Loucy (cell line): ENCODE results near the gene CYSLTR2.

Source experiments
- H2AFZ ChIP-seq: fragments of 200-600 bp; sonication (generic); 2 replicates; pipeline ENCODE4 v1.6.0; 2016; ENCODE audit warnings: antibody characterized with exemption, mild to moderate bottlenecking, low read length, moderate library complexity
- H3F3A ChIP-seq: fragments of 200-600 bp; 2 replicates; pipeline ENCODE4 v1.6.0; 2016; ENCODE audit warnings: antibody characterized with exemption, low read depth, mild to moderate bottlenecking
- H3K27me3 ChIP-seq: fragments of 200-600 bp; sonication (generic); 2 replicates; pipeline ENCODE4 v1.6.1; 2014; ENCODE audit warnings: low read length, mild to moderate bottlenecking; ENCODE audit not compliant: insufficient read depth, poor library complexity, severe bottlenecking
- H3K36me3 ChIP-seq: fragments of 200-600 bp; sonication (generic); 2 replicates; pipeline ENCODE4 v1.6.1; 2016; ENCODE audit warnings: low read length; ENCODE audit not compliant: insufficient read depth
- H3K4me1 ChIP-seq: fragments of 200-600 bp; sonication (generic); 2 replicates; pipeline ENCODE4 v1.5.1; 2014; ENCODE audit warnings: low read length, mild to moderate bottlenecking; ENCODE audit not compliant: insufficient read depth, poor library complexity, severe bottlenecking
- H3K4me2 ChIP-seq: fragments of 200-600 bp; sonication (generic); 2 replicates; pipeline ENCODE4 v1.6.0; 2014; ENCODE audit warnings: antibody characterized with exemption, low read length, low read depth, mild to moderate bottlenecking; ENCODE audit not compliant: poor library complexity, severe bottlenecking
- H3K4me3 ChIP-seq: fragments of 200-600 bp; sonication (generic); 2 replicates; pipeline ENCODE4 v1.5.1; 2014; ENCODE audit warnings: low read length, mild to moderate bottlenecking, mixed read lengths; ENCODE audit not compliant: poor library complexity, severe bottlenecking
- H3K79me2 ChIP-seq: fragments of 200-600 bp; sonication (generic); 2 replicates; pipeline ENCODE4 v1.6.1; 2014; ENCODE audit warnings: low read length; ENCODE audit not compliant: insufficient read depth
- H3K9ac ChIP-seq: fragments of 200-600 bp; sonication (generic); 2 replicates; pipeline ENCODE4 v1.6.0; 2014; ENCODE audit warnings: mild to moderate bottlenecking, low read depth, low read length, moderate library complexity; ENCODE audit not compliant: poor library complexity, severe bottlenecking
- H3K9me2 ChIP-seq: fragments of 200-600 bp; sonication (generic); replicated peaks from 2 replicates; pipeline ENCODE4 v1.6.1; 2016; ENCODE audit warnings: low read depth, low read length, mixed read lengths
- H3K9me3 ChIP-seq: fragments of 200-600 bp; sonication (generic); 2 replicates; pipeline ENCODE4 v1.6.1; 2014; ENCODE audit warnings: mild to moderate bottlenecking, antibody characterized with exemption, low read length, low read depth; ENCODE audit not compliant: insufficient read depth
- H4K20me1 ChIP-seq: fragments of 200-600 bp; sonication (generic); 2 replicates; pipeline ENCODE4 v1.6.0; 2014; ENCODE audit warnings: antibody characterized with exemption, low read length, mild to moderate bottlenecking; ENCODE audit not compliant: insufficient read depth, poor library complexity, severe bottlenecking
- CTCF ChIP-seq: fragments of 200-600 bp; sonication (generic); conservative IDR thresholded peaks from 2 replicates; pipeline ENCODE4 v1.5.1; 2014; ENCODE audit warnings: mild to moderate bottlenecking, antibody characterized with exemption, low read length
- EZH2phosphoT487 ChIP-seq: fragments of 200-600 bp; IDR thresholded peaks from 2 replicates; pipeline ENCODE4 v1.6.1; 2018; ENCODE audit warnings: antibody characterized with exemption, mild to moderate bottlenecking, moderate library complexity, borderline replicate concordance

CYSLTR2 gene

GRCh38 chr13:48656608-48657007 is 2.9 kb downstream of the CYSLTR2 start:
- Histone ChIP-seq H4K20me1 (no peaks in the 10 kb centered on the region), H3K4me1 (peaks cover 8% of the 10 kb centered on the region), H3F3A (no peaks in the 10 kb centered on the region), H3K9ac (no peak overlapping the region), H3K36me3 (no peaks in the 10 kb centered on the region), H3K9me3 (no peaks in the 10 kb centered on the region), H3K79me2 (no peaks in the 10 kb centered on the region), H3K27me3 (no peaks in the 10 kb centered on the region), H2AFZ (no peak overlapping the region), H3K9me2 (no peaks in the 10 kb centered on the region), H3K4me2 (no peak overlapping the region), H3K4me3 (no peak overlapping the region)
- TF ChIP-seq CTCF, result no peak
- no peak for TF ChIP-seq EZH2phosphoT487

GRCh38 chr13:48660361-48661076 is 6.8 kb downstream of the CYSLTR2 start:
- no peak for TF ChIP-seq EZH2phosphoT487
- TF ChIP-seq CTCF, result no peak
- Histone ChIP-seq H3K9ac (no peak overlapping the region), H3K4me2 (no peak overlapping the region), H3K79me2 (no peaks in the 10 kb centered on the region), H3K4me1 (no peaks in the 10 kb centered on the region), H3K4me3 (no peak overlapping the region), H3K9me3 (no peaks in the 10 kb centered on the region), H3K9me2 (no peaks in the 10 kb centered on the region), H2AFZ (no peak overlapping the region), H4K20me1 (no peaks in the 10 kb centered on the region), H3K36me3 (no peaks in the 10 kb centered on the region), H3F3A (no peaks in the 10 kb centered on the region), H3K27me3 (no peaks in the 10 kb centered on the region)

GRCh38 chr13:48661107-48661506 is 7.4 kb downstream of the CYSLTR2 start:
- H3K9ac ChIP-seq, result no peak overlapping the region
- H3K4me1 ChIP-seq, result no peaks in the 10 kb centered on the region
- TF ChIP-seq CTCF, result no peak
- TF ChIP-seq EZH2phosphoT487, result no peak
- no peak overlapping the region for H3K4me2 ChIP-seq
- no peaks in the 10 kb centered on the region for H4K20me1 ChIP-seq
- H3K9me2 ChIP-seq, result no peaks in the 10 kb centered on the region
- H3F3A ChIP-seq, result no peaks in the 10 kb centered on the region
- H3K79me2 ChIP-seq, result no peaks in the 10 kb centered on the region
- no peaks in the 10 kb centered on the region for H3K9me3 ChIP-seq
- H3K27me3 ChIP-seq, result no peaks in the 10 kb centered on the region
- H3K36me3 ChIP-seq, result no peaks in the 10 kb centered on the region
- no peak overlapping the region for H3K4me3 ChIP-seq
- H2AFZ ChIP-seq, result no peak overlapping the region
